ENCODE measurements around the gene MAGI1.

GRCh38 chr3:65975032-65975431, 63.7 kb downstream of the MAGI1 start:
- TF ChIP-seq CTCF (IDR thresholded peaks at IDR 0.05; ENCODE audit: insufficient read depth, low read length) (no peak), POLR2AphosphoS5 (IDR thresholded peaks at IDR 0.05; ENCODE audit: low read depth) (no peak), SPI1 (IDR thresholded peaks at IDR 0.05; ENCODE audit: borderline replicate concordance, low read depth) (no peak), GABPA (IDR thresholded peaks at IDR 0.05; ENCODE audit: low read depth) (no peak), REST (IDR thresholded peaks at IDR 0.05; ENCODE audit: insufficient replicate concordance, low read depth) (no peak)

All from HL-60 (cell line).